ENCODE results near the gene FOXL2.
"Not testable (repeated sequence)": the region's sequence is repeated elsewhere in the genome, so short reads cannot be mapped to it uniquely, and the experiment has no call there.

The FOXL2 gene

GRCh38 chr3:138923531-138923994 lies 23.4 kb downstream of the FOXL2 start:
- peak; percentile 84 for DNase-seq

- not testable (repeated sequence) for DNase-seq
Measured at GRCh38 chr3:138922400-138922799, 24.5 kb downstream of the FOXL2 start.

- DNase-seq, result no peak
Measured at GRCh38 chr3:138921316-138922292, 25.3 kb downstream of the FOXL2 start.

GRCh38 chr3:138919325-138919724 lies 27.6 kb downstream of the FOXL2 start:
- no peak for DNase-seq

GRCh38 chr3:138916824-138917223 lies 30.1 kb downstream of the FOXL2 start:
- DNase-seq, result no peak

GRCh38 chr3:138915503-138916498 lies 31.1 kb downstream of the FOXL2 start:
- peak; percentile 96 for DNase-seq

- peak; percentile 81 for DNase-seq
Measured at GRCh38 chr3:138914870-138915502, 32.0 kb downstream of the FOXL2 start.

GRCh38 chr3:138913766-138914165 lies 33.2 kb downstream of the FOXL2 start:
- no peak for DNase-seq

GRCh38 chr3:138912237-138912636 lies 34.7 kb downstream of the FOXL2 start:
- DNase-seq, result no peak

GRCh38 chr3:138911621-138912020 lies 35.3 kb downstream of the FOXL2 start:
- DNase-seq, result no peak

- no peak for DNase-seq
Measured at GRCh38 chr3:138909904-138910303, 37.0 kb downstream of the FOXL2 start.

- peak; percentile 88 for DNase-seq
Measured at GRCh38 chr3:138908846-138909245, 38.1 kb downstream of the FOXL2 start.

- peak; percentile 78 for DNase-seq
Measured at GRCh38 chr3:138907539-138907938, 39.4 kb downstream of the FOXL2 start.

- DNase-seq, result peak; percentile 71
Measured at GRCh38 chr3:138902171-138902570, 44.8 kb downstream of the FOXL2 start.

GRCh38 chr3:138901567-138901966 lies 45.4 kb downstream of the FOXL2 start:
- DNase-seq, result peak; percentile 85

- no peak for DNase-seq
Measured at GRCh38 chr3:138899351-138899991, 47.5 kb downstream of the FOXL2 start.

GRCh38 chr3:138898708-138899107 lies 48.2 kb downstream of the FOXL2 start:
- no peak for DNase-seq

- no peak for DNase-seq
Measured at GRCh38 chr3:138898301-138898700, 48.6 kb downstream of the FOXL2 start.
